Myometrial cell (primary cell): ENCODE results near the gene DBP. TPM values are rescaled to one million over a fixed set of nuclear protein-coding genes. Genes with fewer than 3 reads are reported as not detected.

ENCODE experiments used
- total RNA-seq: library from RNA; depleted of rRNA; stranded (reverse); fragments of >200 nt; gene quantifications from 2 replicates; pipeline ENCODE4 v1.2.3, GENCODE V29; 2015

Gene DBP, protein sequence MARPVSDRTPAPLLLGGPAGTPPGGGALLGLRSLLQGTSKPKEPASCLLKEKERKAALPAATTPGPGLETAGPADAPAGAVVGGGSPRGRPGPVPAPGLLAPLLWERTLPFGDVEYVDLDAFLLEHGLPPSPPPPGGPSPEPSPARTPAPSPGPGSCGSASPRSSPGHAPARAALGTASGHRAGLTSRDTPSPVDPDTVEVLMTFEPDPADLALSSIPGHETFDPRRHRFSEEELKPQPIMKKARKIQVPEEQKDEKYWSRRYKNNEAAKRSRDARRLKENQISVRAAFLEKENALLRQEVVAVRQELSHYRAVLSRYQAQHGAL
- 5.5 and 9.5 TPM in 2 replicates for total RNA-seq

DNA sequence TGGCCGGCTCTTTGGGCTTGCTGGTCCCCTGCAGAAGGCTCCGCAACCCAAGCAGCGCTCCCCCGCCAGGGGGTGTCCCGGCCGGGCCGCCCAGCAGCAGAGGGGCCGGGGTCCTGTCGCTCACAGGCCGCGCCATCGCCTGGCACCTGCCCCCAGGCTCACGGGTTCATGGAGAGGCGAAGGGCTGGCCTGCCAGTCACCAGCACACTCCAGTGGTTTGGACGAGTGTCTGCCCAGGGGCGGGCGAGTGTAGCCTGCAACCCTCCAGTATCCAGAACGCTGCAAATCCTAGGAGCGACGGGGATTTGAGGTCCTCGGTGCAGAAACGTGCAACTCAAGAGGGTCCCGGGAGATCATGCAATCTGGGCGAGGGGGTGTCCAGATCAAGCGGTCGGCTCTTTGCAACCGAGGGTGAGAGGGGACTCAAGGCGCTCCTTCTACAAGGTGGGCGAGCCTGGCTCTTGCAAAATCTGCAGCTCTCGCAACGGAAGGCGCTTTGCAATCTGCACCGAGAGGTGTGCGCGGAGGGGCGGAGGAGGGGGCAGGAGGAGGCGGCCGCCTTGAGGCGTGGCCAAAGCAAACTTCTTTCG is at the start of gene DBP:
Gene DBP, minus strand, starts transcription at position 521 of the 590 bp plus-strand sequence. Its CDS starts 385 bp downstream, at position 136.

DNA sequence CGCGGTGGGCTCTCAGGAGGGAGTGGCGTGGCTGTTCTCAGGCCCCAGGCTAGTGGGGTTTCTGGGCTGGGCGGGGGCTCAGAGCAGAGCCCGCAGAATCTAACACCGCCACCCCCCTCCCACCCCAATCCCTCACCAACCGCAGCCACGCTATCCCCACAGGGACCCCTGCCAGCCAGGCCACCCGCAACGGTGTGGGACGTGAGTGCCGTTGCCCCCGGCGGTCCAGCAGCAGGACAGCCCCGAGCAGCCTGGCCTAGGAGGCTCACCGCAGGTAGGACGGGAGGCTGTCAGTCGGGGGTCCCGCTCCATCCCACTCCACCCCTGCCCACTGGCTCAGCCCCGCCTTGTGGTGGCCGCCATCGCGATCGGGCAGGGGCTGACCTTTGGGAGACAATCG is 35.8 kb upstream of the DBP start, which contains the start of gene NTN5:
Gene NTN5, minus strand, starts transcription at position 24 of the 400 bp plus-strand sequence. CDS start 2,031 bp downstream, outside the sequence.

GRCh38 chr19:48646001-48646721 is 9.0 kb upstream of the DBP start, which contains the start of gene CA11:
Gene CA11, minus strand, starts transcription at chr19:48646187. Its CDS starts 555 bp downstream, at chr19:48645632.

DNA sequence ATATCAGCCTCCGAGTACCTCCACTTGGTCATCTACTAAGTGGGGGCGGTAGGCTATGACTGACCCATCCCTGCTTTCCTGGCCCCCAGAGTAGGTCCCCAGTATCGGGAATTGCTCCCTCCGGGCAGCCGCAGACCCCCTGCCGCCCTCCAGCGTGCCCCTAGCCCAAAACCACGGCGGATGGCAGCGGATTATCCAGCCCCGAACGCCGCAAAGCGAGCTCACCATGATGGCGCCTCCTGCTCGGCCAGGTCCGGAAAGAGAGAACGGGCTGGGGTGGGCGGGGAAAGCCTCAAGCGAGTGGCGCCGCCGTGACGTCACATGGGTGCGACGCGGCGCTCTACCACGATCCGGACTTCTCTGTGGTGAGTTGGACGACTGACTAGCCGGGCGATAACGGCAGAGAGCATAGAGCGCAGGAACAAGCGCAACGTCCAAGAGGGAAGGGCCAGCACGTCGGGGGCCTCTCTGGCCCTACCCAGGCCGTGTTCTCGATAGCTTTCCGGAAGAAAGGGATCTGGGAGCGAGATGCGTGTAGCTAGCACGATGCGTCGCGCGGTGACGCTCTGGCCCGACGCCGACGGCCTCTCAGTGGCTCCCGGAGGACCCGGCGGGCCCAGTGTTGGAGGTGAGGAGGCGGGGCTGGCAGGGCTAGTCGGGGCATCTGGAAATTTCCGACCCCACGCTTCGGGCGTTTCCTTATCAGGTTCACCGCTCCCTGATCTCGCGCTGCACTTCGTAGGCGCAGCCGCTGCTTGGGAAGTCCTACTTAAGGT is 18.1 kb downstream of the DBP start, which contains the start of the genes RPL18 and SPHK2:
Gene RPL18, minus strand, starts transcription at position 263 of the 776 bp plus-strand sequence. Its CDS starts 35 bp downstream, at position 228.
Gene SPHK2, plus strand, starts transcription at position 591 of the 776 bp plus-strand sequence. CDS start 1,009 bp downstream, outside the sequence.

GRCh38 chr19:48614436-48615230 is 22.5 kb downstream of the DBP start, which contains the start of gene FAM83E:
Gene FAM83E, minus strand, starts transcription at chr19:48615076. Its CDS starts 1,704 bp downstream, at chr19:48613372.

GRCh38 chr19:48606463-48607358 is 30.5 kb downstream of the DBP start, which contains the start of gene SPACA4:
Gene SPACA4, plus strand, starts transcription at chr19:48606742. Its CDS starts 237 bp downstream, at chr19:48606979.

Other genes starting within 250 kb of the DBP start
- 197 and 217 TPM in 2 replicates for gene KDELR1, start 245.8 kb downstream of the DBP start, total RNA-seq
- gene GRIN2D, start 243.7 kb downstream of the DBP start, total RNA-seq: 0.35 TPM in 1 of 2 replicates, not detected in the other
- 30.3 and 39.0 TPM in 2 replicates for gene GRWD1, start 191.4 kb downstream of the DBP start, total RNA-seq
- gene KCNJ14, start 181.8 kb downstream of the DBP start, total RNA-seq: under 0.01 and 0.35 TPM in 2 replicates
- gene CYTH2, start 168.0 kb downstream of the DBP start, total RNA-seq: 22.7 and 38.3 TPM in 2 replicates
- not detected in 2 replicates for gene LMTK3, start 125.5 kb downstream of the DBP start, total RNA-seq
- not detected in 2 replicates for gene SULT2B1, start 85.2 kb downstream of the DBP start, total RNA-seq
- not detected in 2 replicates for gene SPACA4, start 30.6 kb downstream of the DBP start, total RNA-seq
- gene FAM83E, start 22.3 kb downstream of the DBP start, total RNA-seq: not detected in 2 replicates
- gene RPL18, start 18.2 kb downstream of the DBP start, total RNA-seq: 2,698 and 2,777 TPM in 2 replicates
- gene SPHK2, start 17.9 kb downstream of the DBP start, total RNA-seq: 11.0 and 14.4 TPM in 2 replicates
- 1.2 TPM in 1 of 2 replicates, not detected in the other for gene CA11, start 8.8 kb upstream of the DBP start, total RNA-seq
- gene NTN5, start 35.6 kb upstream of the DBP start, total RNA-seq: not detected in 2 replicates
- gene FUT2, start 58.6 kb upstream of the DBP start, total RNA-seq: not detected in 2 replicates
- 2.7 and 4.9 TPM in 2 replicates for gene MAMSTR, start 82.3 kb upstream of the DBP start, total RNA-seq
- 4.1 and 6.3 TPM in 2 replicates for gene RASIP1, start 103.2 kb upstream of the DBP start, total RNA-seq
- not detected in 2 replicates for gene IZUMO1, start 109.5 kb upstream of the DBP start, total RNA-seq
- under 0.01 and 0.86 TPM in 2 replicates for gene FUT1, start 115.3 kb upstream of the DBP start, total RNA-seq
- gene FGF21, start 118.1 kb upstream of the DBP start, total RNA-seq: not detected in 2 replicates
- gene BCAT2, start 173.7 kb upstream of the DBP start, total RNA-seq: 65.0 and 83.0 TPM in 2 replicates
- gene HSD17B14, start 199.1 kb upstream of the DBP start, total RNA-seq: 2.3 and 8.2 TPM in 2 replicates
- gene PLEKHA4, start 231.2 kb upstream of the DBP start, total RNA-seq: 24.3 and 32.3 TPM in 2 replicates
- 35.1 and 39.8 TPM in 2 replicates for gene PPP1R15A, start 235.0 kb upstream of the DBP start, total RNA-seq